KMS-11 (cell line): ENCODE results near the gene MAFB.

Experiments
- H2AFZ ChIP-seq: fragments of 200-600 bp; sonication (generic); 2 replicates; pipeline ENCODE4 v1.6.1; 2016; ENCODE audit warnings: antibody characterized with exemption, mixed run types, low read depth
- H3K27ac ChIP-seq: fragments of 200-600 bp; sonication (generic); 2 replicates; pipeline ENCODE4 v1.6.1; 2016; ENCODE audit warnings: mild to moderate bottlenecking, mixed run types
- H3K27me3 ChIP-seq: fragments of 200-600 bp; sonication (generic); 2 replicates; pipeline ENCODE4 v1.6.1; 2017; ENCODE audit warnings: mild to moderate bottlenecking, low read depth, mixed run types, moderate library complexity; ENCODE audit not compliant: insufficient read depth
- H3K36me3 ChIP-seq: fragments of 200-600 bp; sonication (generic); 2 replicates; pipeline ENCODE4 v1.6.1; 2017; ENCODE audit warnings: mild to moderate bottlenecking, mixed run types; ENCODE audit not compliant: insufficient read depth
- H3K4me1 ChIP-seq: fragments of 200-600 bp; sonication (generic); 2 replicates; pipeline ENCODE4 v1.6.1; 2016; ENCODE audit warnings: mild to moderate bottlenecking, low read depth, mixed run types; ENCODE audit not compliant: poor library complexity, severe bottlenecking
- H3K4me2 ChIP-seq: fragments of 200-600 bp; sonication (generic); 2 replicates; pipeline ENCODE4 v1.7.0; 2016; ENCODE audit warnings: mild to moderate bottlenecking, mixed run types
- H3K4me3 ChIP-seq: fragments of 200-600 bp; sonication (generic); IDR thresholded peaks from 2 replicates; pipeline ENCODE4 v1.6.1; 2017; ENCODE audit warnings: low read depth, low read length, mixed read lengths; ENCODE audit not compliant: insufficient read depth
- H3K79me2 ChIP-seq: fragments of 200-600 bp; sonication (generic); 2 replicates; pipeline ENCODE4 v1.6.1; 2016; ENCODE audit warnings: low read depth, mixed run types; ENCODE audit not compliant: insufficient read depth
- H3K9ac ChIP-seq: fragments of 200-600 bp; sonication (generic); 2 replicates; pipeline ENCODE4 v1.6.1; 2016; ENCODE audit warnings: mild to moderate bottlenecking, mixed run types
- H4K20me1 ChIP-seq: fragments of 200-600 bp; sonication (generic); 2 replicates; pipeline ENCODE4 v1.6.1; 2016; ENCODE audit warnings: mild to moderate bottlenecking, mixed run types; ENCODE audit not compliant: insufficient read depth
- TF ChIP-seq, protein P1 (sequence below): fragments of 200-600 bp; sonication (generic); conservative IDR thresholded peaks from 2 replicates; pipeline ENCODE4 v1.6.1; 2017; ENCODE audit warnings: low read depth, mild to moderate bottlenecking, antibody characterized with exemption, low read length, moderate library complexity, mixed read lengths

The MAFB gene

DNA sequence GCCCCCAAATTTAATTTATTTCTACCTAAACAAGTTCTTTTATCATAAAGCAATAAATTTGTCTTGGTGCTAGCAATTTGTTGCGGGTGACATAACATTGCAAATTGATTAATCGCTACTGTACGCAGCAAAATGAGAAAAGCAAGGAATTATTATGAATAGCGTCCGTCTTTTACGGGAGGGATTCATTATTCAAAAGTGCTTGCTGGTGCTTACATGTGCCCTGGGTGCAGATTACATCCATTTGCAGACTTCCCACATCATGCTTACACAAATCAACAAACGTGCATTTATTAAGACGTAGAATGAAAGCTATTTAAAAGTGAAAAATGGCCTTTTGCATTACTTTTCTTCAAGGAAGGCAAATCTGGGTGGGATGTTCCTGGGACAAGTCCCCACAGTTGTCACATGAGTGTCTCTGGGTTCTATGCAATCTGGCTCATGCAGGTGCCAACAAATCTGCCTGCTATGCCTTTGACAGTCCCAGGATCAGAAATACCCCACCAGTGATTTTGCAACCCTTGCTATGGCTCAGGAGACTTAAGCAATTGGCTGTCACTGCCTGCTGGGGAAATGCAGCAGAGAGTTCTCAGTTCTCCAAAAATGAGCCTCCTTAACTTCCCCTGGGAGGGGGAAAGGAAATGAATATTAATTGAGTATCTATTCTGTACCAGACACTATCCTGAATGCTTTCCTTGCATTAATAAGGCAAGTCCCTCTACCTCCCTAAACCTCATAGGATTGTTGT is 30.1 kb upstream of the MAFB start:
- H3K79me2 ChIP-seq: no peaks in the 10 kb centered on the region
- no peak overlapping the region for H3K27ac ChIP-seq
- no peaks in the 10 kb centered on the region for H3K27me3 ChIP-seq

DNA sequence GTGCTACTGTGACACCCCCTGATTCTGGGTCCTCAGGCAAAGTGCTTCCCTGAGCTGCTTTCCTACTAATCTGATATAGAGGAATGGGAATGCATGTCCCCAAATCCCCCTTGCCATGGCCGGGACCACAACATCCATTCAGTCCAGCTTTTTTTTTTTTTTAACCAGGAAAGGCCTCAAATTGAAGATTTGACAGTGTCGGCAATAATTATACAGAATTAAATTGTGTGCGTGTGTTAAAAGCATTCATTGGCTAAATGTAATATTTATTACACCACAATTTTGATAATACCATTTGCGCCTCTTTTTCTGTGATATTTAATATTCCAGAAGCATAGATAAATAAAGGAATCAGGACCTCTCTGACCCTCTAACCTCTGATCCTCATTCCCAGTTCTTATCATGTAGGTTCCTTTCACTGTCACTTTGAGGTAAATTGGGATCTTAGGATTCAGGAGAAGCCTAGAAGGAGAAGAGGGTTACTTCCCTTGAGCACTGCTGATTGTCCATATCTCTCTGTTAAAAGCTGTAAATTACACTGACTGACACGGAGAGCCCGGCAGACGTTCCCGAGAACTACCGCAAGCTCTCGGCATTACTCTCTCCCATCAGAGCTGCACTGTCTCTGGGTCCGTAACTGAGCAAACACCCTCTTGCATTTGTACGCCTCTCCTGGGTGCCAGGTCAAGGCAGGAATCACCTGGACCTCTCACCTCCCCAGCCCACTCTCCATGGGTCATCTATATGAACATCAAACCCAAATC is 29.4 kb upstream of the MAFB start:
- H4K20me1 ChIP-seq: no peaks in the 10 kb centered on the region
- no peaks in the 10 kb centered on the region for H3K4me1 ChIP-seq
- no peak overlapping the region for H3K27ac ChIP-seq
- H2AFZ ChIP-seq: no peak overlapping the region
- H3K9ac ChIP-seq: no peak overlapping the region
- H3K36me3 ChIP-seq: no peaks in the 10 kb centered on the region
- no peak overlapping the region for H3K4me2 ChIP-seq
- H3K27me3 ChIP-seq: no peaks in the 10 kb centered on the region
- no peaks in the 10 kb centered on the region for H3K79me2 ChIP-seq
- TF ChIP-seq, protein P1, sequence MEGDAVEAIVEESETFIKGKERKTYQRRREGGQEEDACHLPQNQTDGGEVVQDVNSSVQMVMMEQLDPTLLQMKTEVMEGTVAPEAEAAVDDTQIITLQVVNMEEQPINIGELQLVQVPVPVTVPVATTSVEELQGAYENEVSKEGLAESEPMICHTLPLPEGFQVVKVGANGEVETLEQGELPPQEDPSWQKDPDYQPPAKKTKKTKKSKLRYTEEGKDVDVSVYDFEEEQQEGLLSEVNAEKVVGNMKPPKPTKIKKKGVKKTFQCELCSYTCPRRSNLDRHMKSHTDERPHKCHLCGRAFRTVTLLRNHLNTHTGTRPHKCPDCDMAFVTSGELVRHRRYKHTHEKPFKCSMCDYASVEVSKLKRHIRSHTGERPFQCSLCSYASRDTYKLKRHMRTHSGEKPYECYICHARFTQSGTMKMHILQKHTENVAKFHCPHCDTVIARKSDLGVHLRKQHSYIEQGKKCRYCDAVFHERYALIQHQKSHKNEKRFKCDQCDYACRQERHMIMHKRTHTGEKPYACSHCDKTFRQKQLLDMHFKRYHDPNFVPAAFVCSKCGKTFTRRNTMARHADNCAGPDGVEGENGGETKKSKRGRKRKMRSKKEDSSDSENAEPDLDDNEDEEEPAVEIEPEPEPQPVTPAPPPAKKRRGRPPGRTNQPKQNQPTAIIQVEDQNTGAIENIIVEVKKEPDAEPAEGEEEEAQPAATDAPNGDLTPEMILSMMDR: no peak
- no peak overlapping the region for H3K4me3 ChIP-seq

More for the DNA sequence above, 30.1 kb upstream of the MAFB start:
- Histone ChIP-seq H3K9ac (no peak overlapping the region), H3K4me2 (no peak overlapping the region), H4K20me1 (no peaks in the 10 kb centered on the region), H2AFZ (no peak overlapping the region), H3K36me3 (no peaks in the 10 kb centered on the region), H3K4me3 (no peak overlapping the region), H3K4me1 (no peaks in the 10 kb centered on the region)
- TF ChIP-seq, protein P1: no peak

- Histone ChIP-seq H3K4me2 (no peak overlapping the region), H3K36me3 (no peaks in the 10 kb centered on the region), H3K27ac (no peak overlapping the region), H3K4me1 (no peaks in the 10 kb centered on the region), H3K27me3 (no peaks in the 10 kb centered on the region), H3K4me3 (no peak overlapping the region), H3K9ac (no peak overlapping the region), H4K20me1 (no peaks in the 10 kb centered on the region), H2AFZ (no peak overlapping the region), H3K79me2 (no peaks in the 10 kb centered on the region)
- TF ChIP-seq, protein P1: no peak
Measured at GRCh38 chr20:40717343-40717865, 28.4 kb upstream of the MAFB start.

DNA sequence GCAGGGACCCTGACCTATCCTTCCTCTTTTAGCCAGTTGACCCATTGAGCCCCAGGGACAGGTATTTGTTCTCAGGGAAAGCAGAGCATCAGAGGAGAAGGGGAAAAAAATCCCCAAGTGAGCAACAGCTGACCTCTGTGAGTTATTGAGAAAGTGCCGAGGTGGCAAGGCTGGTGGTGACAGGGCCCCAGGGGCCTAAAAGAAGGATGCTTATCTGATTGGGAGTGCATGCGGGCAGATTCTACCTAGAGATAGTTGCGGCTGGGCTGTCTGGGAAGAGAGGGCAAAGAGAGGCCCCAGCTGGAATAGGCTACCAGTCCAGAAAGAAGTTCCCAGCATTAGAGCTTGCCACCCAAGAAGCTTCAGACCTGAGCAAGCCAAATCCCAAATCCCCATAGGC is 26.5 kb upstream of the MAFB start:
- H3K27ac ChIP-seq: no peak overlapping the region
- TF ChIP-seq, protein P1: no peak
- H4K20me1 ChIP-seq: no peaks in the 10 kb centered on the region
- H3K79me2 ChIP-seq: no peaks in the 10 kb centered on the region
- no peaks in the 10 kb centered on the region for H3K27me3 ChIP-seq
- no peaks in the 10 kb centered on the region for H3K36me3 ChIP-seq
- no peak overlapping the region for H3K9ac ChIP-seq
- no peak overlapping the region for H3K4me2 ChIP-seq
- H2AFZ ChIP-seq: no peak overlapping the region
- H3K4me1 ChIP-seq: no peaks in the 10 kb centered on the region
- H3K4me3 ChIP-seq: no peak overlapping the region
